K562 treated with DMSO at 1 percent for 12 hours (cell line): ENCODE measurements around the gene HIF3A. TPM values are rescaled to one million over a fixed set of nuclear protein-coding genes. Genes with fewer than 3 reads are reported as not detected.

Experiments
- total RNA-seq: library from RNA; unstranded; fragments of 300-600 nt; gene quantifications from 2 replicates; pipeline ENCODE4 v1.2.3, GENCODE V29; 2022; ENCODE audit not compliant: insufficient read depth

The HIF3A gene
- not detected in 2 replicates for total RNA-seq

DNA sequence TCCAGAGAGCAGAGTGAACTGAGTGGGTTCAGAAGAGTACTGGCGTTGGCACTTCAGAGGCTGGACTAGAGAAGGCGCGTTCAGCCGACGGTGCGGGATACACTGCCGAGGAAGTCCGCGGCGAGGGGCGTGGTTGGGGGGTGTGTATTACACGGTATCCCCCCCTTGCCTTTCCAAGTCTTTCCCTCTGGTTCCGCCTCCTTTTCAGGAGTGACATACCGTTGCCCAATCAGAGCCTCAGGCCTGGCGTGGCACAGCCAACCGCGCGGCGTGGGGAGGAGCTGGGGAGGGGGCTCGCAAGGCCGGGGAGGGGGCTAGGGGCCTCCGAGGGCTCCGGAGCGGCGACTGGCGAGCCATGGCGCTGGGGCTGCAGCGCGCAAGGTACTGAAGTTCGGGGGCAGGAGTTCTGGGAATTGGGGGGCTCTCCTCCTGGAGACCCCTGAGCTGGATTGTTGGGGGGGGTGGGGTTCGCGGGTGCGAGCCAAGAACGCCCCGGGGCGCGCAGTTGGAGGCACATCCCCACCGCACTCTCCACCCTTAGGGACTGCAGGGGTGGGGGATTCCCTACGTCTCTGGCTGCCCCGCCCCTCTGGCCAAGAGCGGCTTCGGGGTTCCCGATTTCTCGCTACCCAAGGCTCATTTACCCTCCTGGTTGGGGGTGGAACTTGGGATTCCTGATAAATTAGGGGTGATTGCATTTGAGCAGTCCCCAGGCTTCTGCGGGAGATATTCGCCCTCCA is at the start of gene HIF3A:
HIF3A (plus strand) TSS at position 321 of the 740 bp plus-strand sequence; CDS start at position 356, 35 bp downstream.

DNA sequence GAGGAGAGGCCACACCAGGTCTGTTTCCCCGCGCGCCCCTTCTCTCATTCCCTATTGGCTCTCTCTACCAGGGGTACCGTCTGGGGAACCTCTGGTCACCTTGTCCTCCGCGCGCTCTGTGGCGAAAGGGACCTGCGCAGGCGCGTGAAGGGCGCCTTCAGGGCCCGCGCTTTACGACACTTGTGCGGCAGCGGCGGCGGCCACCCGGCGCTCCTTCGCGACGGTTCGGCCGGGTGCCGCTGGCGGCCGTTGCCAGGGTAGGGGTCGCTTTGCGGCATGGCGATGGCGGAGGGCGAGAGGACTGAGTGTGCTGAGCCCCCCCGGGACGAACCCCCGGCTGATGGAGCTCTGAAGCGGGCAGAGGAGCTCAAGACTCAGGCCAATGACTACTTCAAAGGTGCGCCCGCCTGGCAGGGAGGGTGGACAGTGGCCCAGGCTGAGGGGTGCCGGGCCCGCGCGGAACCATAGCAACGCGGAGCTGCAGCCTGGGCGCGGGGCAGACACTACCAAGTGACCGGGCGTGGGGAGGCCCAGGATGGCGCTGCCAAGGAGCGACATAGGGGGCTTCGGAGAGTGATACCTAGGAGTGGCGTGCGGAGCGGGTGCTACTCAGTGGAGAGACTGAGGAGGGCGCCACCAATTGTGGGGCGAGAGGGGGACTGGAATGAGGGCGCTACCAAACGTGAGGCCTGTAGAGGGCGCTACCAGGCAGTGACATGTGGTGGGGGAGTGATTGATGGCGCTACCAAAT is 50.2 kb downstream of the HIF3A start, which contains the start of gene PPP5C:
PPP5C (plus strand) TSS at position 267 of the 751 bp plus-strand sequence; CDS start at position 277, 10 bp downstream.

Other genes with a start within 250 kb of the HIF3A start
- gene IGFL3, start 172.4 kb upstream of the HIF3A start, total RNA-seq: not detected in 2 replicates
- 9.1 and 12.6 TPM in 2 replicates for gene IGFL2, start 148.8 kb upstream of the HIF3A start, total RNA-seq
- not detected in 2 replicates for gene IGFL1, start 67.3 kb upstream of the HIF3A start, total RNA-seq
- gene PPP5C, start 50.0 kb downstream of the HIF3A start, total RNA-seq: 63.6 and 77.2 TPM in 2 replicates
- 5.4 and 7.9 TPM in 2 replicates for gene CCDC8, start 116.5 kb downstream of the HIF3A start, total RNA-seq
- gene PNMA8C, start 131.9 kb downstream of the HIF3A start, total RNA-seq: not detected in 2 replicates
- gene PNMA8A, start 174.5 kb downstream of the HIF3A start, total RNA-seq: 7.3 and 18.4 TPM in 2 replicates
- not detected in 2 replicates for gene PNMA8B, start 198.8 kb downstream of the HIF3A start, total RNA-seq